Measurements from ENCODE around the gene PSMB11. TPM values are rescaled to one million over a fixed set of nuclear protein-coding genes. Genes with fewer than 3 reads are reported as not detected.

The PSMB11 gene
- total RNA-seq, 1 experiment from 2014 or later: not detected

GRCh38 chr14:23033251-23033727 is 8.7 kb upstream of the PSMB11 start:
- Histone ChIP-seq H3K4me1 (ENCODE audit: insufficient read depth, low read length) (peaks cover 20% of the 10 kb centered on the region), H4K20me1 (ENCODE audit: low read length) (no peaks in the 10 kb centered on the region), H3K9me3 (ENCODE audit: low read length) (no peaks in the 10 kb centered on the region), H3K4me3 (ENCODE audit: low read length) (peak overlapping the region; percentile 89), H3K36me3 (ENCODE audit: low read depth, low read length) (peaks cover 31% of the 10 kb centered on the region), H3K4me2 (ENCODE audit: low read length) (peak overlapping the region; percentile 90), H3F3A (ENCODE audit: low read length, unreplicated experiment) (peaks cover 4% of the 10 kb centered on the region), H3K79me2 (ENCODE audit: low read length) (peaks cover 54% of the 10 kb centered on the region), H3K9me2 (replicated peaks; ENCODE audit: low read length) (no peaks in the 10 kb centered on the region), H3K9ac (ENCODE audit: low read length) (peak overlapping the region; percentile 99), H3K27ac (ENCODE audit: low read length) (no peak overlapping the region), H3K27me3 (ENCODE audit: low read length) (no peaks in the 10 kb centered on the region), H2AFZ (ENCODE audit: low read length) (no peak overlapping the region)
- no TSS peak for BruUV-seq (replicated peaks)
- no peak for ATAC-seq
- ChIA-PET CTCF (interaction anchor here (0.5 kb wide), 1 partner anchor 26 kb away, joined by 3 read pairs; no protein-coding TSS in a partner anchor), POLR2A (ENCODE audit: unreplicated experiment) (no interaction called here)
- DNase-seq: no peak
- intact Hi-C loops (cut with micrococcal nuclease): no loop called here
- TF ChIP-seq EZH2phosphoT487 (IDR thresholded peaks at IDR 0.05; ENCODE audit: borderline replicate concordance, low read length) (no peak), CTCF (conservative IDR thresholded peaks at IDR 0.05; ENCODE audit: low read depth, low read length) (no peak), EZH2 (IDR thresholded peaks at IDR 0.05; ENCODE audit: low read length, unreplicated experiment) (no peak)

- TF ChIP-seq EZH2phosphoT487 (IDR thresholded peaks at IDR 0.05; ENCODE audit: borderline replicate concordance, low read length) (no peak), CTCF (conservative IDR thresholded peaks at IDR 0.05; ENCODE audit: low read depth, low read length) (no peak), EZH2 (IDR thresholded peaks at IDR 0.05; ENCODE audit: low read length, unreplicated experiment) (no peak)
- ATAC-seq (no peak; the same call in 1 of the 2 replicates), DNase-seq (no peak)
- ChIA-PET POLR2A (ENCODE audit: unreplicated experiment) (interaction anchor here (0.6 kb wide), 1 partner anchor 52 kb away, joined by 3 read pairs; the partner anchor contains the start of gene AJUBA), CTCF (interaction anchor here (0.7 kb wide), 1 partner anchor 47 kb away, joined by 8 read pairs; no protein-coding TSS in a partner anchor)
- Histone ChIP-seq H3K36me3 (ENCODE audit: low read depth, low read length) (peaks cover 25% of the 10 kb centered on the region), H4K20me1 (ENCODE audit: low read length) (no peaks in the 10 kb centered on the region), H3K27me3 (ENCODE audit: low read length) (no peaks in the 10 kb centered on the region), H3K4me3 (ENCODE audit: low read length) (peak overlapping the region; percentile 89), H3F3A (ENCODE audit: low read length, unreplicated experiment) (peaks cover 4% of the 10 kb centered on the region), H3K79me2 (ENCODE audit: low read length) (peaks cover 49% of the 10 kb centered on the region), H3K27ac (ENCODE audit: low read length) (peak overlapping the region; percentile 88), H3K9me2 (replicated peaks; ENCODE audit: low read length) (no peaks in the 10 kb centered on the region), H2AFZ (ENCODE audit: low read length) (peak overlapping the region; percentile 91), H3K4me1 (ENCODE audit: insufficient read depth, low read length) (peaks cover 20% of the 10 kb centered on the region), H3K4me2 (ENCODE audit: low read length) (peak overlapping the region; percentile 90), H3K9ac (ENCODE audit: low read length) (peak overlapping the region; percentile 99), H3K9me3 (ENCODE audit: low read length) (no peaks in the 10 kb centered on the region)
- BruUV-seq (replicated peaks): TSS peak; percentile 64
- intact Hi-C loops (cut with micrococcal nuclease): loop anchor here (1.0 kb wide), 1 partner anchor 26 kb away; no protein-coding TSS in a partner anchor
Measured at GRCh38 chr14:23033801-23034497, 8.1 kb upstream of the PSMB11 start.

Measured in PC-3 (cell line).